Activated naive CD8-positive, alpha-beta T cell treated with anti-CD3 and anti-CD28 coated beads, Interleukin-2, amount 50 U/mL, for 24 hours (primary cell): ENCODE data around the gene PARVB.
"Not testable (repeated sequence)": the region's sequence is repeated elsewhere in the genome, so short reads cannot be mapped to it uniquely, and the experiment has no call there.

Experiments used
- ATAC-seq: fragments of 150-1000 bp; cut with Tn5 transposase; one replicate; pipeline ENCODE4 v1.10.0; 2021
- DNase-seq: peaks from one replicate; pipeline ENCODE4 v3.0.0; 2021
- H3K27ac Mint-ChIP-seq: one replicate; pipeline ENCODE4 v1.8.0; 2021; ENCODE audit warnings: mild to moderate bottlenecking, mixed read lengths
- H3K27me3 Mint-ChIP-seq: one replicate; pipeline ENCODE4 v1.8.0; 2021; ENCODE audit warnings: mixed read lengths
- H3K36me3 Mint-ChIP-seq: one replicate; pipeline ENCODE4 v1.8.0; 2021; ENCODE audit warnings: low read depth, mixed read lengths
- H3K4me1 Mint-ChIP-seq: one replicate; pipeline ENCODE4 v1.8.0; 2021; ENCODE audit warnings: mixed read lengths
- H3K4me3 Mint-ChIP-seq: one replicate; pipeline ENCODE4 v1.8.0; 2021; ENCODE audit warnings: mild to moderate bottlenecking, moderate library complexity, mixed read lengths
- H3K9me3 Mint-ChIP-seq: one replicate; pipeline ENCODE4 v1.8.0; 2021; ENCODE audit warnings: mixed read lengths

The PARVB gene

DNA sequence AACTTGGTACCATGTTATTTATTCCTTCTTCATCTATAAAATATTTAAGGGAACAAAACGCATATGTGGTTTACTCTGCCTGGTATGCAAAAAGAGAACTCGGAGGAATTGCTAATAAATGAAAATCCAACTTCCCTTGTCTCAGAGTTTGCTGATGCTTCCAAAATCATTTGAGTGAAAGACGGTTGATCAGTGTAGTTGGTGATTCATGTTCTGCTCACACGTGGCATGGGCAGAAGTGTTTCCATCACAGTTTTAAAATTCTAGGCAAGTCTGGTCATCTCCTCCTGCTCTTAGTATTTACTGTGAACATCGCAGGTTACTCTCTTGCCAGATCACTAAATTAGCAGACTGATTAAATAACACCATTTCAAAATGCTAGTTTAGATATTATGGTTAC, 11.9 kb upstream of the PARVB start:
- Mint-ChIP-seq H3K36me3 (peaks cover 2% of the 10 kb centered on the region), H3K4me3 (no peak overlapping the region), H3K27me3 (no peaks in the 10 kb centered on the region), H3K4me1 (no peaks in the 10 kb centered on the region), H3K9me3 (no peaks in the 10 kb centered on the region), H3K27ac (no peak overlapping the region)
- DNase-seq (no peak), ATAC-seq (no peak)

DNA sequence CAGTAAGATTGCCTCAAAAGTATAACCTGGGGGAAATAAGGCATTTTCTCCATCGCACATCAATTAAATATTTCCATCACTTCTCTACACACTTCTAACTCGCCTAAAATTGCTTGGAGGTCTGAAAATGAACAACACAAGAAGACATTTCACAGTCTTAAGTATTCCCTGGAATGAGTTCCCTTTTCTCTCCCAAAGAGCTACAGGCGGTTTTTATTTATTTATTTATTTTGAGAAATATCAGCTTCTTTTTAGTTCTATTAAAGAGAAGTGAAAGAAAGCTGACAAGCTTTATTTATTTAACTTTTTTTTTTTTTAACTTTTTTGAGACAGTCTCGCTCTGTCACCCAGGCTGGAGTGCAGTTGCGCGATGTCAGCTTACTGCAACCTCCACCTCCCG, 11.5 kb upstream of the PARVB start:
- H3K4me3 Mint-ChIP-seq: no peak overlapping the region
- H3K4me1 Mint-ChIP-seq: no peaks in the 10 kb centered on the region
- ATAC-seq (no peak), DNase-seq (no peak)
- no peaks in the 10 kb centered on the region for H3K9me3 Mint-ChIP-seq
- no peaks in the 10 kb centered on the region for H3K27me3 Mint-ChIP-seq
- H3K36me3 Mint-ChIP-seq: peaks cover 2% of the 10 kb centered on the region
- no peak overlapping the region for H3K27ac Mint-ChIP-seq

DNA sequence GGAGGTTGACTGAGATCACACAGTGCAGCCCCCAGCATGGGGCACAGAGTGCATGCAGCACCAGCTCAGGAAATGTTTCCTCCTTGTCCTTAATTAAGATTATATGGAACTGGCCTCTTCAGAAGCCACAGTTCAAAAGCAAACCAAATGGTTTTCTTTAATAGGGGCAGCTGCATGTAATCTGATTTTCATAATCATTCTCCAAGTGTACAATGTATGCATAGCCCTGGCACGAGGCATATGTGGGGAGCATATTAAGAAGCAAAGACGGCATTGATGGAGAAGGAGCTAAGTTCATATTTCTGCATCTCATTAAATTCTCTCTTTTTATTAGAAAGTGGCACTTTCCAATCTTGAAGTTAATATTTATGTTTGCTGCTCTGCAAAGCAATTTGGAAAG, 9.9 kb upstream of the PARVB start:
- no peaks in the 10 kb centered on the region for H3K27me3 Mint-ChIP-seq
- no peak overlapping the region for H3K27ac Mint-ChIP-seq
- H3K36me3 Mint-ChIP-seq: peaks cover 2% of the 10 kb centered on the region
- H3K4me1 Mint-ChIP-seq: no peaks in the 10 kb centered on the region
- no peak for DNase-seq
- H3K9me3 Mint-ChIP-seq: no peaks in the 10 kb centered on the region
- no peak overlapping the region for H3K4me3 Mint-ChIP-seq
- no peak for ATAC-seq

DNA sequence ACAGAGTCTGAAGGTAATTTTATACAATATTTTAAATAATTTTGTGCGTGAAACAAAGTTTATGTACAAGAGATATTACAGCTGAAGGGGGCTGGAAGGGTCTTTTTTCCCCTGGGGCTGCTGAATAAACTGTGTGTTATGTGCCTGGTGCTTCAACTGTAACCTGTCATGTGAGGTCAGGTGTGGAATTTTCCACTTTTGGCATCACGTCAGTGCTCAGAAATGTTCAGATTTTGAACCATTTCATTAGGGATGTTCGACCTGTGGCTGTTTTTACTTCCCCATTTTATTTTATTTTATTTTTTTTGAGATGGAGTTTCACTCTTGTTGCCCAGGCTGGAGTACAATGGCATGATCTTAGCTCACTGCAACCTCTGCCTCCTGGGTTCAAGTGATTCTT, 7.5 kb upstream of the PARVB start:
- not testable (repeated sequence) for DNase-seq, H3K36me3 Mint-ChIP-seq, H3K27ac Mint-ChIP-seq, ATAC-seq, H3K9me3 Mint-ChIP-seq, H3K4me1 Mint-ChIP-seq, H3K27me3 Mint-ChIP-seq, H3K4me3 Mint-ChIP-seq

DNA sequence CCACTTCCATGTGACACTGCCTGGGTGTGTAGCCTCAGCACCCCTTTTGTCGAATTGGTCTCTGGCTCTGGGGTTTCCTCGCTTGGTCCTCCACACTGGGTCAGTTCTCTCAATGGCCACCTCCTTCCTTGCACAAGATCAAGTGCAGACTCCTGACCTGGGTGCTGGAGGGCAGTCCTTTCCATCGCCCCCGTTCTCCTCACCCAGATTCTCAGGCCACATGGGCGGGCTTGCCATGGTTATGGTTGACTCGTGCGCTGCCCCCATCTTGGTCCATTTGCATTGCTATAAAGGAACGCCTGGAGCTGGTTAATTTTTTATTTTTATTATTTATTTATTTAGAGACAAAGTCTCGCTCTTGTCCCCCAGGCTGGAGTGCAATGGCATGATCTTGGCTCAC, 5.5 kb upstream of the PARVB start:
- H3K27me3 Mint-ChIP-seq: no peaks in the 10 kb centered on the region
- no peak overlapping the region for H3K4me3 Mint-ChIP-seq
- no peak for DNase-seq
- no peaks in the 10 kb centered on the region for H3K9me3 Mint-ChIP-seq
- H3K36me3 Mint-ChIP-seq: peaks cover 4% of the 10 kb centered on the region
- no peak overlapping the region for H3K27ac Mint-ChIP-seq
- ATAC-seq: no peak
- peaks cover 19% of the 10 kb centered on the region for H3K4me1 Mint-ChIP-seq

DNA sequence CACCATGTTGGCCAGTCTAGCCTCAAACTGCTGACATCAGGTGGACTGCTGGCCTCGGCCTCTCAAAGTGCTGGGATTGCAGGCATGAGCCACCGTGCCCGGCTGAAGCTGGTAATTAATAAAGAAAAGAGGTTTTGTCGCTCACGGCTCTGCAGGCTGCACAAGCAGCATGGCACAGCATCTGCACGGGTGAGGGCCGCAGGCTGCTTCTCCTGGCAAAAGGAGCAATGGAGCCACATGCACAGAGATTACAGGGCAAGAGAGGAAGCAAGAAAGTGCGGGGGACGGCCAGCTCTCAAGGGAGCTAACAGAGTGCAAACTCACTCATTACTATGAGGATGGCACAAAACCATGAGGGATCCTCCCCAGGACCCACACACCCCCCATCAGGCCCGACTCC, 4.7 kb upstream of the PARVB start:
- H3K4me1 Mint-ChIP-seq: peaks cover 22% of the 10 kb centered on the region
- ATAC-seq (no peak), DNase-seq (no peak)
- H3K9me3 Mint-ChIP-seq: no peaks in the 10 kb centered on the region
- no peak overlapping the region for H3K27ac Mint-ChIP-seq
- H3K4me3 Mint-ChIP-seq: no peak overlapping the region
- no peaks in the 10 kb centered on the region for H3K27me3 Mint-ChIP-seq
- H3K36me3 Mint-ChIP-seq: peaks cover 4% of the 10 kb centered on the region

DNA sequence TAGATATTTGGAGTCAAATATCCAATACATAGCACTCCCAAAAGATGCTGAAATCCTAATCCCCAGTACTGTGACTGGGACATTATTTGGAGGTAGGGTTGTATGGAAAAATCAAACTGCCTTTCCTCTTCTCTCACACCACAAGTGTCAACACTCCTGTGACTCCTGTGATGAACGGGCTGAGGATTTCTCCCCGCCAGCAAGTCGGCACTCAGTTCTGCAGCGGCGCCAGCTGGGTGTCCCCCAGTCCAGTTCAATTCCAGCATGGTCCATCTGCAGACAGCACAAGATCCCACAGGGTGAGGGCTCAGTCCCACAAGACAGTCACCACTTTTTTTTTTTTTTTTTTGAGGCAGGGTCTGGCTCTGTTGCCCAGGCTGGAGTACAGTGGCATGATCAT, 4.3 kb upstream of the PARVB start:
- no peaks in the 10 kb centered on the region for H3K9me3 Mint-ChIP-seq
- H3K36me3 Mint-ChIP-seq: peaks cover 4% of the 10 kb centered on the region
- no peak overlapping the region for H3K27ac Mint-ChIP-seq
- ATAC-seq: no peak
- DNase-seq: no peak
- H3K4me1 Mint-ChIP-seq: peaks cover 22% of the 10 kb centered on the region
- H3K4me3 Mint-ChIP-seq: no peak overlapping the region
- no peaks in the 10 kb centered on the region for H3K27me3 Mint-ChIP-seq

DNA sequence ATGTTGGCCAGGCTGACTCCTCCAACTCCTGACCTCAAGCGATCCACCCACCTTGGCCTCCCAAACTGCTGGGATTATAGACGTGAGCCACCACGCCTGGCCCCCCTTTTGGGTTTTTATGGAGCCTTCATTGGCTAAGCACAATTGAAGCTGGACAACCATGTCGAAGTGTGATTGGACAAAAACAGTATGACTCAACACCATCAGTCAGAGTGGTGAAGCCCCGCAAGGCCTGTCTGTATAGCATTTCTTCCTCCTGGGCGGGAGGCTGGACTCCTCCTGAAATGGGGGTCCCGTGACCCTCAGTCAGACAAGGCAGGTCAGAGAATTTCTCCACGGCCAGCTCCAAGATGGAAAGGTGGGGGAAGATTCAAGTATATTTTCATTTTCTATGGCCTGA, 3.1 kb upstream of the PARVB start:
- no peak overlapping the region for H3K4me3 Mint-ChIP-seq
- no peaks in the 10 kb centered on the region for H3K9me3 Mint-ChIP-seq
- peaks cover 4% of the 10 kb centered on the region for H3K36me3 Mint-ChIP-seq
- no peak overlapping the region for H3K27ac Mint-ChIP-seq
- peaks cover 32% of the 10 kb centered on the region for H3K4me1 Mint-ChIP-seq
- DNase-seq (no peak), ATAC-seq (no peak)
- peaks cover 7% of the 10 kb centered on the region for H3K27me3 Mint-ChIP-seq

DNA sequence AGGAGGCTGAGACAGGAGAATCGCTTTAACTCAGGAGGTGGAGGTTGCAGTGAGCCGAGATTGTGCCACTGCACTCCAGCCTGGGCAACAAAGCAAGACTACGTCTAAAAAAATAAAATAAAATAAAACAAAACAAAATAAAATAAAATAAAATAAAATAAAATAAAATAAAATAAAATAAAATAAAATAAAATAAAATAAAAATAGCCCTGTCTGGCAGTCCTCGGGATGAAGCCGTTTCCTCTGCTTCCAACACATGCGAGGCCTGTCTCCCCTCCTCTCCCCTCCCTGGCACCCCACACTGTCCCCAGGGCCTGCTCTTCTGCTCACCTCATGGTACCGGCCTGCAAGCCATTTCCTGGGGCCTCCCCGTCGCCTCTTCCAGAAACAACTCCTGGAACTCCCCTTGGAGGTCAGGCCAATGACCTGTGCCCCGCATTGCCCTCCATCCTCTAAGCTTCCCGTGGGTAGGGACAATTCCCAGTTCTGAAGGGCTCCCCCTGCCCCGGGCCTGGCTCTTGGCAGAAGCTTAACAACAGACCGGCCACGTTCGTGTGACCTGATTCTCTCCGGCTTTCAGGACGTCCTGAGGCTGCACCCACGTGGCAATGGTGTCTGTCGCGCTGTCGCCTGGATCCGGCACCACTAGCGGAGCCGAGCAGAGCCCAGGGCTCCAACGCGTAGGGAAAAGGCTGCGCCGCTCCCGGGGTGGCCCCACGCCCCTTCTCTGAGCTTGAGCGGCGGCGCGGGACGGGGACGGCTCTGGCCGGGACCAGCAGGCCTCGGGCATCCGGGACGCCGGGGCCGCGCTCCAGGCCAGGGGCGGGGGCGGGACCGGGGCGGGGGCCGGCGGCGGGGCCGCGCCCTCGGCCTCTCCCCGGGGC, 456 bp upstream of the PARVB start:
- DNase-seq (peak; percentile 58), ATAC-seq (peak; percentile 22)
- Mint-ChIP-seq H3K36me3 (peaks cover 10% of the 10 kb centered on the region), H3K27ac (peak overlapping the region; percentile 89), H3K4me3 (peak overlapping the region; percentile 86), H3K4me1 (peaks cover 57% of the 10 kb centered on the region), H3K27me3 (peaks cover 15% of the 10 kb centered on the region), H3K9me3 (no peaks in the 10 kb centered on the region)

DNA sequence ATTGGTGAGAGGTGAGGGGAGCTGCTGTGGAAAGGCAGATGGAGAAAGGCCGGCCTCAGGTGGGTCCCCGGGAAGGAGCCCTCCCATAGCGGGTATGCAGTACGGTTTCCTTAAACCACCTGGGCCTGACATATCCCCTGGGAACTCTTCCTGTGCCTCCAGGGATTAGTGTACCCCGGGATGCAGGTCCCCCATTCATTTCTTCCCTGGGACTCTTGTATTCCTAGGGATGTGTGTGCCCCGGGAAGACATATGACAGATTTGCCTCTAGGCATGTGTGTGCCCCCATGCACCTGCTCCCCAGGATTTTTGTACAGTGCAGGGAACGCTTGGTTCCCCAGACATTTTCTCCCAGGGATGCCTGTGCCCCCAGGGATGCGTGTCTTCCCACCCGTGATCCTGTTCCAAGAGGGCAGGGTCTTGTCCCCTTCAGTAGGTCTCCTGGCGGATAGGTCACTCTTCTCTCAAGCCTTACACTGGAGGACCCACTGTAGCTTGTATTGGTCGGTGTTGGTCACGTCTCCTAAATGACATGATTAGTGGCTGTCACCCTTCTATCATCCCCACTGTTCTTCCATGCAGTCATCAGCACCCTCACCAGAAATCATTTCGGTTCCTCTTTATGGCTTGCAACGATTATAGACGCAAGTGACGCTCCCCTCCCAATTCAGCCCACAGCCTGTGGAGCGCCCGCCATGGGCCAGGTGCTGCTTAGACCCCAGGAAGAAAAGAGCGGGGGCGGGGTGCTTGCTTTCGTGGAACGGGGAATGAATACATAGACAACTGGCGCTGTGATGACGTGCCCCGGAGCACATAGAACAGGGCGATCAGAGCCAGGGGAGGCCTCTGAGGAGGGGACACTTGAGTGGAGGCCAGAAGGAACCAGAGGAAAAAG, 1.3 kb downstream of the PARVB start:
- H3K4me3 Mint-ChIP-seq: peak overlapping the region; percentile 86
- H3K27ac Mint-ChIP-seq: peak overlapping the region; percentile 98
- H3K4me1 Mint-ChIP-seq: peaks cover 62% of the 10 kb centered on the region
- ATAC-seq: peak; percentile 11
- H3K27me3 Mint-ChIP-seq: peaks cover 15% of the 10 kb centered on the region
- H3K36me3 Mint-ChIP-seq: peaks cover 11% of the 10 kb centered on the region
- DNase-seq: peak; percentile 36
- H3K9me3 Mint-ChIP-seq: no peaks in the 10 kb centered on the region

DNA sequence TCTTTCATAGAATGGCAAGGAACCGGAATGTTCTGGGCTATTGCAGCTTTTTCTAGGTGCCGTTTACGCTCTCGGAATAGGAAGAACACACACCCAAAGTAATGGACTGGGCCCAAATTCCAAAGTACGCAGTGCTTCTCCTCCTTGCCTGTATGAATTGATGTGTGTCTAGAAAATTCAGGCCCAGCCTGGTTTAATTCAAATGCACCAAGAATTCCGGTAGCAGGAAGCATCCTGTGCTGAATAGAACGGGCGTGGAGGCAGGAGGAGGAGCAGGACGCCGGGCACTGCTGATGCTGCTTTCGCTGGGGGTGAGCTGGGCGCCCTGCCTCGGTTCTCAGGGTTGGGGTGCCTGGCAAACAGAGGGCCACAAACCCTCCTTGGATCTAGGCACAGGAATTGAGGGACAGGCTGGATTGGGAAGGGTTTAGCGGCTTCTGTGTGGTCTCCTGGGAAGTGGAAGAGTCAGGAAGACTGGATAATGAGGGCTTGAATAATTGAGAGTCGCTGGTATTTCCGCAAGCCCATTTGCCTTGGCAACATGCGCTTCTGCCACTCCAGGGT, 2.0 kb downstream of the PARVB start:
- no peak for ATAC-seq
- Mint-ChIP-seq H3K27ac (peak overlapping the region; percentile 98), H3K4me1 (peaks cover 66% of the 10 kb centered on the region), H3K36me3 (peaks cover 10% of the 10 kb centered on the region), H3K9me3 (no peaks in the 10 kb centered on the region), H3K4me3 (peak overlapping the region; percentile 86), H3K27me3 (peaks cover 15% of the 10 kb centered on the region)
- no peak for DNase-seq

DNA sequence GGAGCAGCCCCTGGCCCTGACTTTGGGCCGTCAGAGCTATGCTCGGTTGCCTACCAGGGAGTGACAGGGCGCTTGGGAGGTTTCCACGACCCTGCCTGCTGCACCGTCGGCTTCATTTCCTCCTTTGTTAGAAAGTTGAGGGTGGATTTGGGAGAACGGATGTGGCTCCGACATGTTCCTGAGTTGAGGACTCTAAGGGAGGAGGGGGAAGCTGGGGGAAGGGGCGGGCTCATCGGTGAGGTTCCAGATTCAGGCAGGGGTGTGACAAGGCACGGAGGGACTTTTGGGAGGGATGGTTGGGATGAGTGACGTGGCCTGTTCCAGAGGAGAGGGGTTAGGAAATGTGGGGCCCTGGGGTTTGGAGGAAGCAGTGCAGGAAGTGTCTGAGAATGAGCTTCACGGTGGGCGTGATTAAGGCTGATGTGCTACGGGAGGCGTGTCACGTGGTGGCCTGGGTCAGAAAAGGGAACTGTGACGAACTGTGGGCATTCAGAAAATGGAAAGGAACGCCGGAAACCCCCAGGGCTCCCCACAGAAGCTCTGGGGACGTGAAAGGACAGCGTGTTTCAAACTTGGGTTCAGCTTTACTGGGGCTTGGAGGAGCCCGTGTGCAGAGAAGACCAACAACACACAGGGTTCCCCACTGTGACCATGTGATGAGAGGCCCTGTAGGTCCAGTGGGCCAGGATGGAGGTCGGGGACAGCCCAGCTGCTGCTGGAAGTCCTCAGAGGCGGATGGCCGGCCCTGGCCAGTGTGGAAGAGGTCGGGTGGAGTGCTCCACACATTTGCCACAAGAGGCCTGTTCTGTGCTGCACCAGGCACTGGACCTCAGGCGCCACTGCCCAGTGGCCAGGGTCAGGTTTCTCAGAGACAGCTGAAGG, 2.8 kb downstream of the PARVB start:
- no peaks in the 10 kb centered on the region for H3K9me3 Mint-ChIP-seq
- peaks cover 66% of the 10 kb centered on the region for H3K4me1 Mint-ChIP-seq
- DNase-seq: peak; percentile 80
- H3K27ac Mint-ChIP-seq: peak overlapping the region; percentile 98
- peaks cover 7% of the 10 kb centered on the region for H3K36me3 Mint-ChIP-seq
- peaks cover 15% of the 10 kb centered on the region for H3K27me3 Mint-ChIP-seq
- H3K4me3 Mint-ChIP-seq: peak overlapping the region; percentile 86
- ATAC-seq: peak; percentile 76

DNA sequence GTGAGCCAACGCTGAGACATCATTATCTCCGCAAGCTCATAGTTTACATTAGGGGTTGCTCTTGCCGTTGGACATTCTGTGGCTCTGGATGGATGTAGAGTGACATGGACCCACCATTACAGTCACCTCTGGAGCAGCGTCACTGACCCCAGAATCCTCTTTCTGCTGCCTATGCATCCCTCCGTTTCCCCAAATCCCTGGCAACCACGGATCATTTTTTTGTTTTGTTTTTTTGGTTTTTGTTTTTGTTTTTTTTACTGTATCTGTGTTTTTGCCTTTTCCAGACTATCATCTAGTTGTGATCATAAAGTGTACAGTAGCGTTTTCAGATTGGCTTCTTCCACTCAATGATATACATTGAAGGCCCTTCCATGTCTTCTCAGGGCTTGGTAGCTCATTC, 4.0 kb downstream of the PARVB start:
- peaks cover 61% of the 10 kb centered on the region for H3K4me1 Mint-ChIP-seq
- peaks cover 15% of the 10 kb centered on the region for H3K27me3 Mint-ChIP-seq
- H3K4me3 Mint-ChIP-seq: no peak overlapping the region
- DNase-seq: no peak
- H3K9me3 Mint-ChIP-seq: no peaks in the 10 kb centered on the region
- peak overlapping the region; percentile 76 for H3K27ac Mint-ChIP-seq
- peaks cover 7% of the 10 kb centered on the region for H3K36me3 Mint-ChIP-seq
- ATAC-seq: no peak

DNA sequence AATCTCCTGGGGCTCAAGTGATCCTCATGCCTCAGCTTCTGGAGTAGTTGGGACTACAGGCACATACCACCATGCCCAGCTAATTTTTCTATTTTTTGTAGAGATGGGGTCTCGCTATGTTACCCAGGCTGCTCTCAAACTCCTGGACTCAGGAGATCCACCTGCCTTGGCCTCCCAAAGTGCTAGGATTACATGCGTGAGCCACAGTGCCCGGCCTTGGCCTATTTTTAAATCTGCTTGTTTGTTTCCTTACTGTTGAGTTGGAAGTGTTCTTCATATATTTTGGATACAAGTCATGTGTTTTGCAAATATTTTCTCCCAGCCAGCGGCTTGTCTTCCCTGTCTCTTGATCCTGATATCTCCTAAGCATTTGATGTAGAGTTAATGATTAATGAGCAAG, 5.0 kb downstream of the PARVB start:
- Mint-ChIP-seq H3K36me3 (peaks cover 7% of the 10 kb centered on the region), H3K27ac (no peak overlapping the region), H3K9me3 (no peaks in the 10 kb centered on the region), H3K4me1 (peaks cover 55% of the 10 kb centered on the region), H3K27me3 (peaks cover 15% of the 10 kb centered on the region), H3K4me3 (no peak overlapping the region)
- ATAC-seq: no peak
- DNase-seq: no peak
